Liver (tissue), 3 donors: ENCODE measurements around the gene CEP164.

Source experiments
- HNF4G ChIP-seq: IDR thresholded peaks from 2 replicates; pipeline ENCODE4 v1.6.1; 2016; ENCODE audit warnings: antibody characterized with exemption
- JUND ChIP-seq, 2 donors: IDR thresholded peaks; 2 replicates each; pipeline ENCODE4 v1.6.1; 2016; ENCODE audit warnings: antibody characterized with exemption in 2 of 2
- NR2F2 ChIP-seq: IDR thresholded peaks from 2 replicates; pipeline ENCODE4 v1.6.1; 2016; ENCODE audit warnings: antibody characterized with exemption
- RAD21 ChIP-seq, 2 donors: IDR thresholded peaks; 2 replicates each; pipeline ENCODE4 v1.6.1; 2016; ENCODE audit warnings: antibody characterized with exemption in 2 of 2, mild to moderate bottlenecking in 2 of 2
- REST ChIP-seq: IDR thresholded peaks from 2 replicates; pipeline ENCODE4 v1.6.1; 2016; ENCODE audit warnings: antibody characterized with exemption, mild to moderate bottlenecking
- SP1 ChIP-seq: IDR thresholded peaks from 2 replicates; pipeline ENCODE4 v1.6.1; 2018; ENCODE audit warnings: antibody characterized with exemption, mild to moderate bottlenecking
- TF ChIP-seq, protein P1 (sequence below): fragments of 150-350 bp; IDR thresholded peaks from 2 replicates; pipeline ENCODE4 v1.5.1; 2017; ENCODE audit warnings: improper control_type of control experiment, low read depth, low read length; ENCODE audit not compliant: missing input control
- donor health status: healthy.
- donor health status: healthy.

DNA sequence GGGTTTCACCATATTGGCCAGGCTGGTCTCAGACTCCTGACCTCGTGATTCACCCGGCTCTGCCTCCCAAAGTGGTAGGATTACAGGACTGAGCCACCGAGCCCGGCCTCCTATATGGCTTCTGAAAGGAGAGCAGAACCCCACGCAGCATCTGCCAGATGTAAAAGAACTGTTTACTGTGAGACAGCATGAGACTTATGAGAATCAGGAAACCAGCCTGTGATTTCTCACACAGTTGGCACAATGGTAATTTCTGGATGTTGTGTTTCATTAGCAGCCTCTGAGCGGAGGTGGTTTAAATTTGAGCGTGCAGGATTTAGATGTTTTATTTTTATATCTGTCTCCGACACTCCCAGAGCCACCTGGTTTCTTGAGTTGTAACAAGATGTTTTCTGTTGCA, 33.8 kb downstream of the CEP164 start:
- no peak for TF ChIP-seq NR2F2
- TF ChIP-seq, protein P1, sequence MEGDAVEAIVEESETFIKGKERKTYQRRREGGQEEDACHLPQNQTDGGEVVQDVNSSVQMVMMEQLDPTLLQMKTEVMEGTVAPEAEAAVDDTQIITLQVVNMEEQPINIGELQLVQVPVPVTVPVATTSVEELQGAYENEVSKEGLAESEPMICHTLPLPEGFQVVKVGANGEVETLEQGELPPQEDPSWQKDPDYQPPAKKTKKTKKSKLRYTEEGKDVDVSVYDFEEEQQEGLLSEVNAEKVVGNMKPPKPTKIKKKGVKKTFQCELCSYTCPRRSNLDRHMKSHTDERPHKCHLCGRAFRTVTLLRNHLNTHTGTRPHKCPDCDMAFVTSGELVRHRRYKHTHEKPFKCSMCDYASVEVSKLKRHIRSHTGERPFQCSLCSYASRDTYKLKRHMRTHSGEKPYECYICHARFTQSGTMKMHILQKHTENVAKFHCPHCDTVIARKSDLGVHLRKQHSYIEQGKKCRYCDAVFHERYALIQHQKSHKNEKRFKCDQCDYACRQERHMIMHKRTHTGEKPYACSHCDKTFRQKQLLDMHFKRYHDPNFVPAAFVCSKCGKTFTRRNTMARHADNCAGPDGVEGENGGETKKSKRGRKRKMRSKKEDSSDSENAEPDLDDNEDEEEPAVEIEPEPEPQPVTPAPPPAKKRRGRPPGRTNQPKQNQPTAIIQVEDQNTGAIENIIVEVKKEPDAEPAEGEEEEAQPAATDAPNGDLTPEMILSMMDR: no peak
- TF ChIP-seq HNF4G: no peak
- TF ChIP-seq REST: no peak
- TF ChIP-seq SP1: no peak
- no peak for TF ChIP-seq JUND (IDR thresholded peaks at IDR 0.05)
- TF ChIP-seq RAD21 (IDR thresholded peaks at IDR 0.05): no peak
